Hepatocyte (in vitro differentiated cells): ENCODE data around the gene TMEM225B.

Experiments
- CTCF ChIP-seq: fragments of 200-600 bp; sonication (generic); IDR thresholded peaks from 2 replicates; pipeline ENCODE4 v1.5.1; 2016; ENCODE audit warnings: antibody characterized with exemption, mild to moderate bottlenecking; ENCODE audit not compliant: poor library complexity
- EZH2 ChIP-seq: fragments of 200-600 bp; sonication (generic); IDR thresholded peaks from 2 replicates; pipeline ENCODE4 v1.6.1; 2016; ENCODE audit warnings: antibody characterized with exemption, mild to moderate bottlenecking, borderline replicate concordance

- TF ChIP-seq EZH2 (no peak), CTCF (no peak)
Observed at GRCh38 chr7:99557940-99558305, 40.1 kb upstream of the TMEM225B start.
